T-cell (primary cell): ENCODE data around the gene INVS. TPM values are rescaled to one million over a fixed set of nuclear protein-coding genes. Genes with fewer than 3 reads are reported as not detected.
A peak's percentile ranks its signal among the peaks of the same experiment; 100 is the strongest.

ENCODE experiments used
- ATAC-seq, 4 experiments: fragments of 200-7000 bp in 3 of 4; fragments of 150-1000 bp in 1 of 4; cut with Tn5 transposase; replicated peaks in 1 of 4; 1 replicate in 3 of 4; 2 replicates in 1 of 4; pipeline ENCODE4 v1.10.0; 2021; ENCODE audit warnings: moderate library complexity in 3 of 4, mild to moderate bottlenecking in 2 of 4, moderate number of reproducible peaks in 1 of 4
- CTCF ChIA-PET, 2 donors: fragments of 300-600 bp; sonication (Branson Sonifier 250); formaldehyde crosslinking; loops; one replicate each; lab custom pipeline; 2022; ENCODE audit warnings: antibody characterized with exemption in 2 of 2; lab: Charles Lee
- POLR2A ChIA-PET, 2 donors: fragments of 300-600 bp; sonication (Branson Sonifier 250); formaldehyde crosslinking; loops; one replicate each; lab custom pipeline; 2022; ENCODE audit warnings: antibody characterized with exemption in 2 of 2; lab: Charles Lee
- DNase-seq, 35 experiments: peaks; one replicate each; pipeline versions ENCODE4 v3.0.0 to v3.0.0-alpha.2; 2013 to 2023
- H3K27ac ChIP-seq: one replicate; pipeline ENCODE4 v1.5.1; 2013; ENCODE audit warnings: low read length
- H3K27me3 ChIP-seq, 2 experiments: replicated peaks in 1 of 2; 1 replicate in 1 of 2; 2 replicates in 1 of 2; pipeline versions ENCODE4 v1.6.1 to v1.7.0; 2013; ENCODE audit warnings: low read length in 1 of 2, mixed read lengths in 1 of 2; ENCODE audit not compliant: control insufficient read depth in 2 of 2, insufficient read depth in 2 of 2; ENCODE audit errors: extremely low read depth in 1 of 2
- H3K36me3 ChIP-seq, 2 donors: 1 replicate in 1 of 2; 2 replicates in 1 of 2; pipeline versions ENCODE4 v1.6.1 to v1.7.0; 2013; ENCODE audit warnings: low read length in 1 of 2; ENCODE audit not compliant: control insufficient read depth in 2 of 2, insufficient read depth in 1 of 2; ENCODE audit errors: extremely low read depth in 1 of 2
- H3K4me1 ChIP-seq, 2 experiments: 1 replicate in 1 of 2; 2 replicates in 1 of 2; pipeline versions ENCODE4 v1.6.1 to v1.7.0; 2013; ENCODE audit warnings: low read length in 2 of 2, mixed read lengths in 1 of 2; ENCODE audit not compliant: insufficient read depth in 2 of 2, control insufficient read depth in 1 of 2; ENCODE audit errors: extremely low read depth in 1 of 2
- H3K4me3 ChIP-seq, 2 donors: 1 replicate in 1 of 2; 2 replicates in 1 of 2; pipeline versions ENCODE4 v1.5.1 to v1.7.0; 2013; ENCODE audit warnings: mild to moderate bottlenecking in 2 of 2, low read length in 1 of 2, moderate library complexity in 1 of 2; ENCODE audit not compliant: control insufficient read depth in 1 of 2; ENCODE audit errors: extremely low read depth in 1 of 2
- H3K9me3 ChIP-seq: 2 replicates; pipeline ENCODE4 v1.7.0; 2013
- H3K27ac Mint-ChIP-seq, 2 donors: one replicate each; pipeline ENCODE4 v1.8.0; 2020 to 2021; ENCODE audit warnings: mild to moderate bottlenecking in 2 of 2, mixed read lengths in 2 of 2
- H3K27me3 Mint-ChIP-seq, 2 donors: one replicate each; pipeline ENCODE4 v1.8.0; 2021 to 2022; ENCODE audit warnings: mixed read lengths in 2 of 2
- H3K36me3 Mint-ChIP-seq: one replicate; pipeline ENCODE4 v1.8.0; 2021; ENCODE audit warnings: mixed read lengths
- H3K4me1 Mint-ChIP-seq, 3 donors: one replicate each; pipeline ENCODE4 v1.8.0; 2020 to 2022; ENCODE audit warnings: mixed read lengths in 3 of 3, mild to moderate bottlenecking in 1 of 3
- H3K4me3 Mint-ChIP-seq, 3 donors: one replicate each; pipeline ENCODE4 v1.8.0; 2020 to 2022; ENCODE audit warnings: mild to moderate bottlenecking in 3 of 3, mixed read lengths in 3 of 3, moderate library complexity in 3 of 3
- H3K9me3 Mint-ChIP-seq, 3 donors: one replicate each; pipeline ENCODE4 v1.8.0; 2020 to 2022; ENCODE audit warnings: mixed read lengths in 3 of 3
- WGBS: methylation state at CpG from one replicate; pipeline ENCODE4 v1.1.5; 2013; ENCODE audit warnings: missing lambda C conversion rate; ENCODE audit not compliant: insufficient coverage; 5-methylcytosine and 5-hydroxymethylcytosine counted together
- total RNA-seq, 35 experiments: library from RNA in 6 of 35; stranded (reverse) in 6 of 35; fragments of 120-200 nt in 1 of 35; gene quantifications; one replicate each; pipeline versions ENCODE4 v1.2.1 to v1.2.4 and lab custom pipeline; 2013 to 2026

INVS gene
- total RNA-seq, 5 donors from 2014 or later (not counting 1 experiment from before 2014, with no cell fraction given): 15.6 to 21.6 (median 19.0) TPM

- DNase-seq (no peak), ATAC-seq (no peak)
- peaks cover 0 to 3% (median 3%) of the 10 kb centered on the region in 3 donors for H3K4me1 Mint-ChIP-seq
- CTCF ChIA-PET: no interaction called here
- no peak overlapping the region for H3K27ac ChIP-seq
- H3K36me3 Mint-ChIP-seq: peaks cover 12% of the 10 kb centered on the region
- no peaks in the 10 kb centered on the region for H3K27me3 ChIP-seq
- H3K4me3 Mint-ChIP-seq: no peak overlapping the region
- H3K36me3 ChIP-seq: peaks cover 0 to 35% of the 10 kb centered on the region in 2 donors
- H3K4me3 ChIP-seq: no peak overlapping the region
- H3K9me3 ChIP-seq: no peaks in the 10 kb centered on the region
- H3K9me3 Mint-ChIP-seq: no peaks in the 10 kb centered on the region
- no peaks in the 10 kb centered on the region for H3K27me3 Mint-ChIP-seq
- POLR2A ChIA-PET: no interaction called here
- no peaks in the 10 kb centered on the region for H3K4me1 ChIP-seq
- no CpG with 5 or more reads among the region's 2 CpGs for WGBS
- no peak overlapping the region for H3K27ac Mint-ChIP-seq
Observed at GRCh38 chr9:100106616-100107015, 7.6 kb downstream of the INVS start.

GRCh38 chr9:100108559-100108958 is 9.5 kb downstream of the INVS start:
- ChIA-PET POLR2A (interaction anchor here in 1 of 2 donors (0.6 kb wide), 1 partner anchor 290 kb away, joined by 3 read pairs; no protein-coding TSS in a partner anchor), CTCF (no interaction called here)
- no CpG with 5 or more reads among the region's 2 CpGs for WGBS
- Mint-ChIP-seq H3K27ac (no peak overlapping the region), H3K27me3 (no peaks in the 10 kb centered on the region), H3K36me3 (peaks cover 12% of the 10 kb centered on the region), H3K9me3 (no peaks in the 10 kb centered on the region), H3K4me1 (peaks cover 5 to 10% (median 7%) of the 10 kb centered on the region in 3 donors), H3K4me3 (no peak overlapping the region)
- no peak overlapping the region for H3K4me3 ChIP-seq
- no peaks in the 10 kb centered on the region for H3K4me1 ChIP-seq
- no peak overlapping the region for H3K27ac ChIP-seq
- H3K27me3 ChIP-seq: no peaks in the 10 kb centered on the region
- no peaks in the 10 kb centered on the region for H3K9me3 ChIP-seq
- ATAC-seq (no peak), DNase-seq (no peak)
- H3K36me3 ChIP-seq: peaks cover 0 to 35% of the 10 kb centered on the region in 2 donors

- H3K4me3 Mint-ChIP-seq: no peak overlapping the region
- no peaks in the 10 kb centered on the region for H3K4me1 ChIP-seq
- 74% methylated on average over 3 of the region's 4 CpGs for WGBS
- no peaks in the 10 kb centered on the region for H3K27me3 Mint-ChIP-seq
- H3K4me3 ChIP-seq: no peak overlapping the region
- no peak overlapping the region for H3K27ac ChIP-seq
- no peaks in the 10 kb centered on the region for H3K9me3 Mint-ChIP-seq
- no peak for ATAC-seq
- H3K27ac Mint-ChIP-seq: no peak overlapping the region
- H3K9me3 ChIP-seq: no peaks in the 10 kb centered on the region
- H3K36me3 Mint-ChIP-seq: peaks cover 19% of the 10 kb centered on the region
- peaks cover 7 to 13% (median 10%) of the 10 kb centered on the region in 3 donors for H3K4me1 Mint-ChIP-seq
- ChIA-PET CTCF (no interaction called here), POLR2A (no interaction called here)
- no peaks in the 10 kb centered on the region for H3K27me3 ChIP-seq
- peaks cover 0 to 14% of the 10 kb centered on the region in 2 donors for H3K36me3 ChIP-seq
- DNase-seq: no peak
Observed at GRCh38 chr9:100111235-100111634, 12.2 kb downstream of the INVS start.

- Mint-ChIP-seq H3K27me3 (no peaks in the 10 kb centered on the region), H3K36me3 (peaks cover 19% of the 10 kb centered on the region), H3K4me1 (peaks cover 7 to 13% (median 10%) of the 10 kb centered on the region in 3 donors), H3K4me3 (no peak overlapping the region), H3K9me3 (no peaks in the 10 kb centered on the region), H3K27ac (no peak overlapping the region)
- DNase-seq: no peak
- ChIA-PET POLR2A (interaction anchor here in 1 of 2 donors (0.6 kb wide), 1 partner anchor 71 kb away, joined by 3 read pairs; no protein-coding TSS in a partner anchor), CTCF (interaction anchor here in 1 of 2 donors (0.6 kb wide), 3 partner anchors 29 to 1337 kb away, joined by 3 to 4 read pairs (median 3); no protein-coding TSS in a partner anchor)
- Histone ChIP-seq H3K27me3 (no peaks in the 10 kb centered on the region), H3K4me3 (no peak overlapping the region), H3K4me1 (no peaks in the 10 kb centered on the region), H3K9me3 (no peaks in the 10 kb centered on the region), H3K36me3 (peaks cover 0 to 5% of the 10 kb centered on the region in 2 donors), H3K27ac (no peak overlapping the region)
- no peak for ATAC-seq
- WGBS: no CpG with 5 or more reads among the region's 2 CpGs
Observed at GRCh38 chr9:100112677-100113336, 13.8 kb downstream of the INVS start.

GRCh38 chr9:100117316-100117715 is 18.3 kb downstream of the INVS start:
- ATAC-seq: no peak
- no peaks in the 10 kb centered on the region for H3K9me3 Mint-ChIP-seq
- CTCF ChIA-PET: interaction anchor here in 1 of 2 donors (0.5 kb wide), 1 partner anchor 106 kb away, joined by 10 read pairs; no protein-coding TSS in a partner anchor
- no peak for DNase-seq
- no peaks in the 10 kb centered on the region for H3K9me3 ChIP-seq
- POLR2A ChIA-PET: no interaction called here
- H3K27ac ChIP-seq: no peak overlapping the region
- no peaks in the 10 kb centered on the region for H3K27me3 ChIP-seq
- H3K4me1 ChIP-seq: no peaks in the 10 kb centered on the region
- peaks cover 17 to 24% (median 18%) of the 10 kb centered on the region in 3 donors for H3K4me1 Mint-ChIP-seq
- H3K27ac Mint-ChIP-seq: no peak overlapping the region
- H3K4me3 ChIP-seq: no peak overlapping the region
- peaks cover 37% of the 10 kb centered on the region for H3K36me3 Mint-ChIP-seq
- no peaks in the 10 kb centered on the region for H3K27me3 Mint-ChIP-seq
- H3K4me3 Mint-ChIP-seq: no peak overlapping the region
- WGBS: 94% methylated on average over 6 of the region's 25 CpGs
- peaks cover 0 to 5% of the 10 kb centered on the region in 2 donors for H3K36me3 ChIP-seq

- Mint-ChIP-seq H3K4me3 (no peak overlapping the region), H3K27me3 (no peaks in the 10 kb centered on the region), H3K9me3 (no peaks in the 10 kb centered on the region), H3K27ac (peak overlapping the region in 1 of 2 donors; percentile 29), H3K36me3 (peaks cover 40% of the 10 kb centered on the region), H3K4me1 (peaks cover 7 to 17% (median 11%) of the 10 kb centered on the region in 3 donors)
- Histone ChIP-seq H3K36me3 (peaks cover 0 to 5% of the 10 kb centered on the region in 2 donors), H3K4me3 (no peak overlapping the region), H3K27me3 (no peaks in the 10 kb centered on the region), H3K9me3 (no peaks in the 10 kb centered on the region), H3K27ac (no peak overlapping the region), H3K4me1 (no peaks in the 10 kb centered on the region)
- ATAC-seq: no peak
- WGBS: no CpG with 5 or more reads among the region's 2 CpGs
- ChIA-PET CTCF (no interaction called here), POLR2A (no interaction called here)
- no peak for DNase-seq
Observed at GRCh38 chr9:100120286-100120685, 21.2 kb downstream of the INVS start.
